MM.1S (cell line): ENCODE results near the gene KRT78.

Experiments
- DNase-seq: peaks from one replicate; pipeline ENCODE4 v3.0.0-alpha.2; 2015
- H2AFZ ChIP-seq: fragments of 300-600 bp; sonication (generic); 2 replicates; pipeline ENCODE4 v1.6.0; 2016; ENCODE audit warnings: antibody characterized with exemption, low read length
- H3F3A ChIP-seq: fragments of 300-600 bp; sonication (generic); 2 replicates; pipeline ENCODE4 v1.6.1; 2016; ENCODE audit warnings: mild to moderate bottlenecking, antibody characterized with exemption, low read length, moderate library complexity, mixed read lengths; ENCODE audit not compliant: insufficient read depth
- H3K27ac ChIP-seq: fragments of 300-600 bp; sonication (generic); 2 replicates; pipeline ENCODE4 v1.5.1; 2016; ENCODE audit warnings: mild to moderate bottlenecking, low read length
- H3K27me3 ChIP-seq: fragments of 300-600 bp; sonication (generic); replicated peaks from 2 replicates; pipeline ENCODE4 v1.6.0; 2016; ENCODE audit warnings: low read length; ENCODE audit not compliant: insufficient read depth
- H3K36me3 ChIP-seq: fragments of 300-600 bp; sonication (generic); replicated peaks from 2 replicates; pipeline ENCODE4 v1.6.1; 2016; ENCODE audit warnings: mild to moderate bottlenecking, low read length, mixed read lengths; ENCODE audit not compliant: insufficient read depth
- H3K4me1 ChIP-seq: fragments of 300-600 bp; sonication (generic); 2 replicates; pipeline ENCODE4 v1.6.1; 2016; ENCODE audit warnings: low read length, mixed read lengths
- H3K4me2 ChIP-seq: fragments of 300-600 bp; sonication (generic); 2 replicates; pipeline ENCODE4 v1.6.0; 2016; ENCODE audit warnings: low read depth, low read length
- H3K4me3 ChIP-seq: fragments of 300-600 bp; sonication (generic); 2 replicates; pipeline ENCODE4 v1.5.1; 2016; ENCODE audit warnings: low read length, mixed read lengths
- H3K79me2 ChIP-seq: fragments of 300-600 bp; sonication (generic); 2 replicates; pipeline ENCODE4 v1.6.1; 2016; ENCODE audit warnings: mixed run types, low read length, mixed read lengths
- H3K9ac ChIP-seq: fragments of 300-600 bp; sonication (generic); 2 replicates; pipeline ENCODE4 v1.6.1; 2016; ENCODE audit warnings: low read length, mixed read lengths
- H3K9me2 ChIP-seq: fragments of 300-600 bp; sonication (generic); replicated peaks from 2 replicates; pipeline ENCODE4 v1.6.1; 2016; ENCODE audit warnings: mild to moderate bottlenecking, low read length, mixed read lengths; ENCODE audit not compliant: insufficient read depth
- H3K9me3 ChIP-seq: fragments of 300-600 bp; sonication (generic); replicated peaks from 2 replicates; pipeline ENCODE4 v1.6.1; 2016; ENCODE audit warnings: mild to moderate bottlenecking, low read length, mixed read lengths; ENCODE audit not compliant: insufficient read depth
- H4K20me1 ChIP-seq: fragments of 300-600 bp; sonication (generic); 2 replicates; pipeline ENCODE4 v1.6.1; 2016; ENCODE audit warnings: mild to moderate bottlenecking, low read length, moderate library complexity, mixed read lengths; ENCODE audit not compliant: insufficient read depth
- CTCF ChIP-seq: fragments of 300-600 bp; sonication (generic); IDR thresholded peaks from 2 replicates; pipeline ENCODE4 v1.5.1; 2016; ENCODE audit warnings: antibody characterized with exemption, low read length, mixed read lengths
- EZH2 ChIP-seq: fragments of 300-600 bp; sonication (generic); optimal IDR thresholded peaks from 2 replicates; pipeline ENCODE3; 2017; ENCODE audit warnings: low read depth, mild to moderate bottlenecking, antibody characterized with exemption, low read length, mixed read lengths
- EZH2phosphoT487 ChIP-seq: fragments of 300-600 bp; sonication (generic); IDR thresholded peaks from 2 replicates; pipeline ENCODE4 v1.6.1; 2018; ENCODE audit warnings: antibody characterized with exemption, low read length

KRT78 gene

GRCh38 chr12:52827499-52828090 lies 21.2 kb downstream of the KRT78 start:
- H3K9ac ChIP-seq: no peak overlapping the region
- H3K4me2 ChIP-seq: no peak overlapping the region
- no peak overlapping the region for H3K4me3 ChIP-seq
- DNase-seq: no peak
- H3K27me3 ChIP-seq: peaks cover 92% of the 10 kb centered on the region
- no peaks in the 10 kb centered on the region for H3K4me1 ChIP-seq
- H2AFZ ChIP-seq: no peak overlapping the region
- no peaks in the 10 kb centered on the region for H3F3A ChIP-seq
- H3K9me2 ChIP-seq: no peaks in the 10 kb centered on the region
- H3K79me2 ChIP-seq: no peaks in the 10 kb centered on the region
- no peaks in the 10 kb centered on the region for H4K20me1 ChIP-seq
- H3K36me3 ChIP-seq: no peaks in the 10 kb centered on the region
- no peaks in the 10 kb centered on the region for H3K9me3 ChIP-seq
- TF ChIP-seq EZH2: no peak
- no peak for TF ChIP-seq EZH2phosphoT487
- TF ChIP-seq CTCF: no peak
- no peak overlapping the region for H3K27ac ChIP-seq

- Histone ChIP-seq H3K4me2 (no peak overlapping the region), H3K9me2 (no peaks in the 10 kb centered on the region), H3F3A (no peaks in the 10 kb centered on the region), H3K9ac (no peak overlapping the region), H3K79me2 (no peaks in the 10 kb centered on the region), H3K9me3 (no peaks in the 10 kb centered on the region), H3K4me3 (no peak overlapping the region), H3K4me1 (no peaks in the 10 kb centered on the region), H4K20me1 (no peaks in the 10 kb centered on the region), H3K27me3 (peaks cover 93% of the 10 kb centered on the region), H3K36me3 (no peaks in the 10 kb centered on the region), H2AFZ (no peak overlapping the region), H3K27ac (no peak overlapping the region)
- TF ChIP-seq EZH2phosphoT487 (no peak), CTCF (no peak), EZH2 (no peak)
- DNase-seq: no peak
These were observed 21.9 kb downstream of the KRT78 start for GRCh38 chr12:52826611-52827498.

GRCh38 chr12:52825961-52826360 lies 22.8 kb downstream of the KRT78 start:
- no peak overlapping the region for H3K27ac ChIP-seq
- H3K9me2 ChIP-seq: no peaks in the 10 kb centered on the region
- H3K27me3 ChIP-seq: peaks cover 93% of the 10 kb centered on the region
- H4K20me1 ChIP-seq: no peaks in the 10 kb centered on the region
- no peaks in the 10 kb centered on the region for H3K4me1 ChIP-seq
- no peaks in the 10 kb centered on the region for H3K36me3 ChIP-seq
- H3K9me3 ChIP-seq: no peaks in the 10 kb centered on the region
- H3K4me2 ChIP-seq: no peak overlapping the region
- no peak overlapping the region for H3K4me3 ChIP-seq
- no peaks in the 10 kb centered on the region for H3F3A ChIP-seq
- TF ChIP-seq EZH2phosphoT487 (no peak), EZH2 (no peak), CTCF (no peak)
- no peaks in the 10 kb centered on the region for H3K79me2 ChIP-seq
- no peak overlapping the region for H2AFZ ChIP-seq
- DNase-seq: no peak
- H3K9ac ChIP-seq: no peak overlapping the region
